ENCODE data around the gene RBP5.

DNA sequence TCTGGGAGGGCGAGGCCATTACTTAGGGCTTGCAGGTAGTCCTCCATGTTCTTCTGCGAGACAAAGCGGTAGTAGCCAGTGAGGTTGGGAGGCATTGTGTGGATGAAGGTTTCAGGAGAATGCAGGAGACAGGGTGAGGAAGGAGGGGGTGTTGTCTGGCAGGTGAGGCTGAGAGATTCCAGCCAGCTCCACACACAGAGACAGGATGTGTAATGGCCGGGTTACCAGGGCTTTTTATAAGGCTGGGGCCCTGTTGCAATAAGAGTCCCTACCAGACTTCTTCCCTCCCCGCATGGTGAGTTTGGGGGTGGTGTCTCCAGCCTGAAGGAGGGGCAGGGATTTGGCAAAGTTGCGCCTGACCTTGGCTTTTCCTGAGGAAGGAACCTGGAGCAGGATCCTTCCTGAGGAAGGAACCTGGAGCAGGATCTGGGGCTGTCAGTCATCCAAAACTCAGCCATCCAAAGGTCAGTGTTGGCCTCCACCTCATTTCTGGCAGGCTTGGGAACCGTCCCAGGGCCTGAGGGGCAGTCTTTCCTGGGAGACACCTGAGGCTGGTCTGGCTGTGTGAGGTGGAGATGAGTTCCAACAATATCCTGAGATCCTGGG is at the start of gene RBP5:
- TF ChIP-seq, protein P1, sequence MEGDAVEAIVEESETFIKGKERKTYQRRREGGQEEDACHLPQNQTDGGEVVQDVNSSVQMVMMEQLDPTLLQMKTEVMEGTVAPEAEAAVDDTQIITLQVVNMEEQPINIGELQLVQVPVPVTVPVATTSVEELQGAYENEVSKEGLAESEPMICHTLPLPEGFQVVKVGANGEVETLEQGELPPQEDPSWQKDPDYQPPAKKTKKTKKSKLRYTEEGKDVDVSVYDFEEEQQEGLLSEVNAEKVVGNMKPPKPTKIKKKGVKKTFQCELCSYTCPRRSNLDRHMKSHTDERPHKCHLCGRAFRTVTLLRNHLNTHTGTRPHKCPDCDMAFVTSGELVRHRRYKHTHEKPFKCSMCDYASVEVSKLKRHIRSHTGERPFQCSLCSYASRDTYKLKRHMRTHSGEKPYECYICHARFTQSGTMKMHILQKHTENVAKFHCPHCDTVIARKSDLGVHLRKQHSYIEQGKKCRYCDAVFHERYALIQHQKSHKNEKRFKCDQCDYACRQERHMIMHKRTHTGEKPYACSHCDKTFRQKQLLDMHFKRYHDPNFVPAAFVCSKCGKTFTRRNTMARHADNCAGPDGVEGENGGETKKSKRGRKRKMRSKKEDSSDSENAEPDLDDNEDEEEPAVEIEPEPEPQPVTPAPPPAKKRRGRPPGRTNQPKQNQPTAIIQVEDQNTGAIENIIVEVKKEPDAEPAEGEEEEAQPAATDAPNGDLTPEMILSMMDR (IDR thresholded peaks at IDR 0.05): no peak
- no peak for TF ChIP-seq POLR2A (IDR thresholded peaks at IDR 0.05)
